Natural killer cell treated with Interleukin-12 subunit alpha and Interleukin-12 subunit beta and Interleukin-15 and Interleukin-18, amount 100 ng/mL, for 72 hours (primary cell): ENCODE results near the gene PIEZO2. TPM values are rescaled to one million over a fixed set of nuclear protein-coding genes. Genes with fewer than 3 reads are reported as not detected.

Experiments used
- ATAC-seq, 2 donors: fragments of 150-1000 bp; cut with Tn5 transposase in 1 of 2; sonication (Bioruptor Pico), chemical (Tn5 transposase) in 1 of 2; 2 replicates each; pipeline ENCODE4 v1.10.0; 2021
- DNase-seq: peaks from one replicate; pipeline ENCODE4 v3.0.0; 2022; ENCODE audit warnings: low spot score
- H3K27ac Mint-ChIP-seq, 2 donors: 1 replicate in 1 of 2; 2 replicates in 1 of 2; pipeline ENCODE4 v1.8.0; 2022; ENCODE audit warnings: mixed read lengths in 2 of 2, mild to moderate bottlenecking in 1 of 2, moderate library complexity in 1 of 2
- H3K27me3 Mint-ChIP-seq, 2 donors: 1 replicate in 1 of 2; 2 replicates in 1 of 2; pipeline ENCODE4 v1.8.0; 2022; ENCODE audit warnings: mixed read lengths in 2 of 2
- H3K36me3 Mint-ChIP-seq: one replicate; pipeline ENCODE4 v1.8.0; 2022; ENCODE audit warnings: mixed read lengths
- H3K4me1 Mint-ChIP-seq, 2 donors: 1 replicate in 1 of 2; 2 replicates in 1 of 2; pipeline ENCODE4 v1.8.0; 2022; ENCODE audit warnings: low read depth in 2 of 2, mixed read lengths in 2 of 2, mild to moderate bottlenecking in 1 of 2
- H3K4me3 Mint-ChIP-seq: one replicate; pipeline ENCODE4 v1.8.0; 2022; ENCODE audit warnings: mixed read lengths
- H3K9me3 Mint-ChIP-seq: 2 replicates; pipeline ENCODE4 v1.8.0; 2022; ENCODE audit warnings: mixed read lengths
- total RNA-seq, 2 donors: library from RNA; stranded (reverse); gene quantifications; one replicate each; pipeline ENCODE4 v1.2.3, GENCODE V29; 2022

Gene PIEZO2
- total RNA-seq, 2 donors from 2014 or later: not detected

DNA sequence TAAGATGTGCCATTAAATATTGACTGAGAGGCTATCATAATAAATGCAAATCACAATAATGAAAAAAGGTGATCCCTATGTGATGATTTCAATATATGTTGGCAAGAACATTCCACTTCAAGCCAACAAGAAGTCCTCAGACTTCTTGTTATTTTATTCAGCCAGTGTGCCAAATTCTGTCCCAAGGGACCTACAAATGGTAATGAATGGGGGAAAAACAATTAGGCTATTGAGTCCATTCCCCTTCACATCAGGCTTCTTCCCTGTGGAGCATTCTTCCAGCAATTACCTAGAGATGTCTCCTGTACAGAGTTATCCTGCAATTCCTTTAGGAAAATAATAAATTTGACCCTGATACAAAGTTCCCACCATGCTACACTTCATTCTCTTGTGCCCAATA is 144.4 kb downstream of the PIEZO2 start:
- Mint-ChIP-seq H3K27me3 (no peaks in the 10 kb centered on the region), H3K36me3 (no peaks in the 10 kb centered on the region), H3K4me3 (no peak overlapping the region), H3K4me1 (no peaks in the 10 kb centered on the region), H3K27ac (no peak overlapping the region), H3K9me3 (no peaks in the 10 kb centered on the region)
- DNase-seq: no peak
- no peak for ATAC-seq

DNA sequence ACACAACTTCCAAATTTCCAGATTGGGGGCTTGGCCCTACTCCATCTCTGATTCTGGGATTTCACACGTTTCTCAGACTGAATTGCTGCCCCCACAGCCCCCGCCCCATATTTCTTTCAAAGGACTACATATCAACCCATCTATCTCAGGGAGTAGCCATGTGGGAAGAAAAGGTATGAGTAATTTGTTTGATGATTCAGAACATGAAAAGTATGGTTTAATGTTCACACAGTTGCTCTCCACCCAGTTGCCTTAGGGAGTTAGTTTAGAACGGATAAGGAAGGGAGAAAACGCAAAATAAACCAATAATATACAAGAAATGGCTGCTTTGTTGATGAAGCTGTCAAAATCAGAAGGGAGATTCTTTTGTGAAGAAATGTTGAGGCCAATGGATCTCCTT is 145.1 kb downstream of the PIEZO2 start:
- no peak for ATAC-seq
- Mint-ChIP-seq H3K4me1 (no peaks in the 10 kb centered on the region), H3K27ac (no peak overlapping the region), H3K27me3 (no peaks in the 10 kb centered on the region), H3K9me3 (no peaks in the 10 kb centered on the region), H3K4me3 (no peak overlapping the region), H3K36me3 (no peaks in the 10 kb centered on the region)
- no peak for DNase-seq

- no peak for ATAC-seq
- Mint-ChIP-seq H3K4me3 (no peak overlapping the region), H3K27me3 (no peaks in the 10 kb centered on the region)
These were observed 146.6 kb downstream of the PIEZO2 start for GRCh38 chr18:11002796-11003195.

DNA sequence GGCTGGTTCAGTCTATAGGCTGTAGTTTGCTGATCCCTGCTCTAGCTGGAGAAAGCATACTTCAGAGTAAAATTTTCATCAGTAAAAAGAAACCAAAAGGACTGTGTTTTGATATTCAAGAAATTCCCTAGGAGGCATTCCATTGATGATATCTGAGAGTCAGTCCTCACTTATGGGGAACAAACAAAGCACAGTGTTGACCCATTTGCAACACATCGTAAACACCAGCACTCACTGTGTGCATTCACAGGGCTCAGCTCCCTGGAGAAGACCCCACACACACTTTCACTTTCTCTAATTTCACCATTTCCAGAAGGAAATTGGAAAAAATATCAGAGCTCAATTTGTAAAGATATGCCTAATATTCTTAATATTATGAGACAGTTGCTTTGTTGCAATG is 147.1 kb downstream of the PIEZO2 start:
- Mint-ChIP-seq H3K9me3 (no peaks in the 10 kb centered on the region), H3K27me3 (no peaks in the 10 kb centered on the region), H3K4me3 (no peak overlapping the region), H3K36me3 (peaks cover 5% of the 10 kb centered on the region), H3K4me1 (no peaks in the 10 kb centered on the region), H3K27ac (no peak overlapping the region)
- DNase-seq (no peak), ATAC-seq (no peak)

More at GRCh38 chr18:11002796-11003195, 146.6 kb downstream of the PIEZO2 start:
- H3K9me3 Mint-ChIP-seq: no peaks in the 10 kb centered on the region
- peaks cover 1% of the 10 kb centered on the region for H3K36me3 Mint-ChIP-seq
- H3K27ac Mint-ChIP-seq: no peak overlapping the region
- DNase-seq: no peak
- H3K4me1 Mint-ChIP-seq: no peaks in the 10 kb centered on the region

DNA sequence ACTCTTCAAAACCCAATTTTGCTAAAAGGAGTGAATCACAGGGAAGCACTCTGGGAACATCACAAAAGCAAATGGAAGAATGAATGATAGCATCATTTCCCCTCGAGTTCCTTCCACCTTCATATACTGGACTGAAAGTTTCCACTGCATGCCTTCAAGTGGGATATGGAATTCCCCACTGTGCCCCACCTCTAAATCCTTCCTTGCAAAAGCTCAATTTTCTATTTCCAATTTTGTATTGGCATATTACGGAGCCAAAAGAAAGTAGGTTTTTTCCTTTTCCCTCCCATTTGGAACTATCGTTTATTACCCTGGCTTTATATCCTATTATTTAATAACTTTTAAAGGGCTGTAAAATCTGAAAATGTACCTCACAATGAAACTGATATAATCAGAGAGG is 149.3 kb downstream of the PIEZO2 start:
- H3K27ac Mint-ChIP-seq: no peak overlapping the region
- H3K4me1 Mint-ChIP-seq: no peaks in the 10 kb centered on the region
- no peaks in the 10 kb centered on the region for H3K27me3 Mint-ChIP-seq
- DNase-seq: no peak
- no peak for ATAC-seq
- H3K36me3 Mint-ChIP-seq: peaks cover 14% of the 10 kb centered on the region
- no peak overlapping the region for H3K4me3 Mint-ChIP-seq
- peaks cover 4% of the 10 kb centered on the region for H3K9me3 Mint-ChIP-seq

GRCh38 chr18:10997885-10998284 is 151.5 kb downstream of the PIEZO2 start:
- Mint-ChIP-seq H3K36me3 (peaks cover 14% of the 10 kb centered on the region), H3K9me3 (peaks cover 4% of the 10 kb centered on the region), H3K27ac (no peak overlapping the region), H3K4me1 (no peaks in the 10 kb centered on the region), H3K4me3 (no peak overlapping the region), H3K27me3 (no peaks in the 10 kb centered on the region)
- DNase-seq: no peak
- ATAC-seq: no peak

DNA sequence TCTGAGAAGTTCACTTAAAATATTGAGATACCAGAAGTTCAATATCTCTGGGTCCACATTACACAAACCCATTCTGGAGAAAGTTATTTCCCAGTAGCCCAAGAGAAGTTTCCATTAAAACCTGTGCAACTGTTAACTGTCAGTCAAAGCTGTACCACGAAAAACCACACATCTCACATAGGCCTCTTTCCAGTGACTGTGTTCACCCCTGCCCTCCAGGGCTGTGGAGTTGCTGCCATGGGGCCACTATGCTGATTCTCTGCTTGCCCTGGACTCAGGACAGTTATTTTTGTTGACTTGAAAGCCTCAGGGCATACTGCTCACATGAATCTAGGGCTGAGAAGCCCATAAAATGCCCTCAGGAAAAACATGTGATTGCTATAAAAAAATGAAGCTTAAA is 153.8 kb downstream of the PIEZO2 start:
- Mint-ChIP-seq H3K36me3 (peaks cover 14% of the 10 kb centered on the region), H3K27me3 (no peaks in the 10 kb centered on the region), H3K9me3 (peaks cover 4% of the 10 kb centered on the region), H3K27ac (no peak overlapping the region), H3K4me3 (no peak overlapping the region), H3K4me1 (no peaks in the 10 kb centered on the region)
- ATAC-seq (no peak), DNase-seq (no peak)

DNA sequence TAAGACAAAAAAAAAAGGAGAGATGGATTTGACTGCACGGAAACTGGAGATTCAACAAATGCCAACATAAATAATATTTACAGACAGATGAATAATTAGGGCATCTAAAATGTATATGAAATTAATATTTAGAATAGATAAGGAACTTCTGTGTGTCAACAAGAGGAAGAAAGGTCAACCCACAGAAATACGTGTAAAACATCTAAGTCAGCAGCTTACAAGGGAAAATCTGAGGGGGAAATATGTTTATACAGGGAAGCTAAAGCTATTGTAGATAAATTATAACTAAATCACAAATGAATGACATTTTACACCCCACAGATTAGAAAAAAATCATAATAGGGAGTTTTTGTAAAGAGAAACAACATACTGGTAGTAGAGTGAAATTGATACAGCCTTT is 159.9 kb downstream of the PIEZO2 start:
- Mint-ChIP-seq H3K4me3 (no peak overlapping the region), H3K27ac (no peak overlapping the region), H3K36me3 (peaks cover 6% of the 10 kb centered on the region), H3K27me3 (no peaks in the 10 kb centered on the region), H3K9me3 (peaks cover 8% of the 10 kb centered on the region), H3K4me1 (no peaks in the 10 kb centered on the region)
- ATAC-seq (no peak), DNase-seq (no peak)

DNA sequence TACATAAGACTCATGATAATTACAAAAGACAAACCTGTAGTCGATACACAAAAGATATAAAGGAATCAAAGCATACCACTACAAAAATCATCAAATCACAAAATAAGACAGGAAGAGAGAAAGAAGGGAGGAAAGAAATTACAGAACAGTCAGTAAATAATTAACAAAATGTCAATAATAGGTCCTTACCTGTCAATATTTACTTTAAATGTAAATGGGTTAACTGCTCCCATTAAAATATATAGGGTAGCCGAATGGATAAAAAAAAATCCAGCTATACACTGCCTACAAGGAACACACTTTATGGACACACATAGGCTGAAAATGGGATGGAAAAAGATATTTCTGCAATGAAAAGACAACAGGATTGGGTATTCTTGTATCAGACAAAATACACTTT is 163.7 kb downstream of the PIEZO2 start:
- no peaks in the 10 kb centered on the region for H3K4me1 Mint-ChIP-seq
- no peak overlapping the region for H3K27ac Mint-ChIP-seq
- H3K27me3 Mint-ChIP-seq: no peaks in the 10 kb centered on the region
- DNase-seq: no peak
- H3K4me3 Mint-ChIP-seq: no peak overlapping the region
- peaks cover 9% of the 10 kb centered on the region for H3K36me3 Mint-ChIP-seq
- H3K9me3 Mint-ChIP-seq: peaks cover 8% of the 10 kb centered on the region
- no peak for ATAC-seq

DNA sequence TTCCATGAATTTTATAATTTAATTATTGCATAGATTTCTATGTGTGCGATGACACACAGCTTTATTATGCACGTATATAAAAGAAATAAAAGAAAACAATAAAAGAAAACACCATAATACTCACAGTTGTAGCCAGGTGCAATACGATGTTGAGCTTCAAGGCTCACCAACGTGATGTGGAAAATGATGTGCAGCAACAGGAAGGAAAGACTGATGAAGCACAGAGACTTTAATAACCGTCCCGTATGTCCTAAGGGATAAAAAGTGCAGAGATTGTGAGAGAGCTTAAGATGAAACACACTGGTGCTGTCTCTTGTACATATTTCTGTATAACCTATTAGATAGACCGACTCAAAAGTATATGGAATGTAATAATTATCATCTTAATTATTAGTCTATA is 170.0 kb downstream of the PIEZO2 start:
- no peaks in the 10 kb centered on the region for H3K27me3 Mint-ChIP-seq
- peaks cover 3% of the 10 kb centered on the region for H3K9me3 Mint-ChIP-seq
- H3K36me3 Mint-ChIP-seq: peaks cover 2% of the 10 kb centered on the region
- DNase-seq (no peak), ATAC-seq (no peak)
- H3K4me1 Mint-ChIP-seq: no peaks in the 10 kb centered on the region
- H3K27ac Mint-ChIP-seq: no peak overlapping the region
- no peak overlapping the region for H3K4me3 Mint-ChIP-seq

- H3K27ac Mint-ChIP-seq: no peak overlapping the region
- no peaks in the 10 kb centered on the region for H3K36me3 Mint-ChIP-seq
- no peaks in the 10 kb centered on the region for H3K4me1 Mint-ChIP-seq
- DNase-seq (no peak), ATAC-seq (no peak)
- peaks cover 3% of the 10 kb centered on the region for H3K9me3 Mint-ChIP-seq
- no peak overlapping the region for H3K4me3 Mint-ChIP-seq
- no peaks in the 10 kb centered on the region for H3K27me3 Mint-ChIP-seq
These were observed 172.3 kb downstream of the PIEZO2 start for GRCh38 chr18:10977042-10977441.

- no peak overlapping the region for H3K27ac Mint-ChIP-seq
- no peak overlapping the region for H3K4me3 Mint-ChIP-seq
- no peak for ATAC-seq
- no peak for DNase-seq
- H3K9me3 Mint-ChIP-seq: peaks cover 3% of the 10 kb centered on the region
- no peaks in the 10 kb centered on the region for H3K4me1 Mint-ChIP-seq
- no peaks in the 10 kb centered on the region for H3K27me3 Mint-ChIP-seq
- H3K36me3 Mint-ChIP-seq: no peaks in the 10 kb centered on the region
These were observed 175.7 kb downstream of the PIEZO2 start for GRCh38 chr18:10973567-10974203.

- Mint-ChIP-seq H3K36me3 (no peaks in the 10 kb centered on the region), H3K4me3 (no peak overlapping the region), H3K27me3 (no peaks in the 10 kb centered on the region), H3K4me1 (no peaks in the 10 kb centered on the region), H3K27ac (no peak overlapping the region), H3K9me3 (peaks cover 9% of the 10 kb centered on the region)
- ATAC-seq (no peak), DNase-seq (no peak)
These were observed 177.7 kb downstream of the PIEZO2 start for GRCh38 chr18:10971717-10972116.

DNA sequence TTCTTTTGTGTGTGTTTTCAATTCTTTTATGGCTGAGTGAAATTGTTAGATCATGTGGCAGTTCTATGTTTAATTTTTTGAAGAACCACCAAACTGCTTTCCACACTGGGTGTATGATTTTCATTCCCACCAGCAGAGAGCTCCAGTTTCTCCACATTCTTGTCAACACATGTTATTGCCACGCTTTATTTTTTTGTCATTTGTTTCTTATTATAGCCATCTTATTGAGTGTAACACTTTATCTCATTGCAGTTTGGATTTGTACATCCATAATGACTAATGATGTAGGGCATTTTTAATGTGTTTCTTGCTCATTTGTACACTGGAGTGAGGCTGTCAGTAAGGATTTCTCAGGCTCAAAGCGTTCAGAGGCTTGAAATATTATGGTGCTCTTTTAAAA is 184.2 kb downstream of the PIEZO2 start:
- Mint-ChIP-seq H3K9me3 (peaks cover 16% of the 10 kb centered on the region), H3K4me1 (no peaks in the 10 kb centered on the region), H3K27me3 (no peaks in the 10 kb centered on the region), H3K36me3 (no peaks in the 10 kb centered on the region), H3K4me3 (no peak overlapping the region), H3K27ac (no peak overlapping the region)
- DNase-seq (no peak), ATAC-seq (no peak)

DNA sequence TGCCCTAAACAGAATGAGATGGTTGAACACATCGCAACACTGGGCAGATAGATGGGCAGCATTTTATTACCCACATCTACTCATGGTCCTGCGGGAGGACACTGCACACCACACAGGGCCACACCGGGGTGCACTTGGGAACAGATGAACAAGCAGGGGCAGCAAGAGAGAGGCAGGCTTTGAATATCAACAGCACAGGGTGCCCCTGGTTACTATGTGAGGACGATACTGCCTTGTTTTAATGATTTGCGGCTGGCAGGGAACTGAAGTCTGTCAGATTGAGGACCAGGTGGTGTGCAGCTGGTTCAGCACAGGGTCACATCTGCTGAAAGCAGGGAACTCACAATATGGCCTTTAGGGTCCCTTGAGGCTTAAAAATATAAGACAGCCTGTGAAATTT is 195.7 kb downstream of the PIEZO2 start:
- DNase-seq (no peak), ATAC-seq (no peak)
- H3K4me1 Mint-ChIP-seq: no peaks in the 10 kb centered on the region
- H3K4me3 Mint-ChIP-seq: no peak overlapping the region
- H3K36me3 Mint-ChIP-seq: no peaks in the 10 kb centered on the region
- no peak overlapping the region for H3K27ac Mint-ChIP-seq
- no peaks in the 10 kb centered on the region for H3K9me3 Mint-ChIP-seq
- no peaks in the 10 kb centered on the region for H3K27me3 Mint-ChIP-seq
